NAMALWA (cell line): ENCODE data around the gene RBMS3.
A peak's percentile ranks its signal among the peaks of the same experiment; 100 is the strongest.

ENCODE experiments used
- DNase-seq: peaks from one replicate; pipeline ENCODE4 v3.0.0-alpha.2; 2015; ENCODE audit warnings: low spot score

RBMS3 gene

GRCh38 chr3:29731050-29731449, 450.2 kb downstream of the RBMS3 start:
- DNase-seq: no peak

- DNase-seq: no peak
These were observed 460.4 kb downstream of the RBMS3 start for GRCh38 chr3:29741231-29741630.

GRCh38 chr3:29745232-29745870, 464.5 kb downstream of the RBMS3 start:
- DNase-seq: no peak

- DNase-seq: no peak
These were observed 465.4 kb downstream of the RBMS3 start for GRCh38 chr3:29746163-29746760.

- no peak for DNase-seq
These were observed 467.1 kb downstream of the RBMS3 start for GRCh38 chr3:29747991-29748390.

- DNase-seq: no peak
These were observed 470.9 kb downstream of the RBMS3 start for GRCh38 chr3:29751647-29752314.

GRCh38 chr3:29754346-29754745, 473.5 kb downstream of the RBMS3 start:
- no peak for DNase-seq

GRCh38 chr3:29755416-29755815, 474.5 kb downstream of the RBMS3 start:
- DNase-seq: no peak

GRCh38 chr3:29757054-29757777, 476.3 kb downstream of the RBMS3 start:
- no peak for DNase-seq

- no peak for DNase-seq
These were observed 477.2 kb downstream of the RBMS3 start for GRCh38 chr3:29758108-29758433.

- no peak for DNase-seq
These were observed 477.8 kb downstream of the RBMS3 start for GRCh38 chr3:29758434-29759322.

- no peak for DNase-seq
These were observed 478.7 kb downstream of the RBMS3 start for GRCh38 chr3:29759411-29760225.

- DNase-seq: no peak
These were observed 479.4 kb downstream of the RBMS3 start for GRCh38 chr3:29760226-29760685.

GRCh38 chr3:29761517-29761916, 480.6 kb downstream of the RBMS3 start:
- DNase-seq: no peak

- DNase-seq: no peak
These were observed 482.2 kb downstream of the RBMS3 start for GRCh38 chr3:29763115-29763514.

- no peak for DNase-seq
These were observed 483.2 kb downstream of the RBMS3 start for GRCh38 chr3:29764041-29764440.

GRCh38 chr3:29764603-29765254, 483.9 kb downstream of the RBMS3 start:
- peak; percentile 16 for DNase-seq

GRCh38 chr3:29771602-29772001, 490.7 kb downstream of the RBMS3 start:
- DNase-seq: no peak

- no peak for DNase-seq
These were observed 491.6 kb downstream of the RBMS3 start for GRCh38 chr3:29772436-29772835.

- no peak for DNase-seq
These were observed 492.6 kb downstream of the RBMS3 start for GRCh38 chr3:29773481-29773880.
